ENCODE data around the gene MROH9. TPM values are rescaled to one million over a fixed set of nuclear protein-coding genes. Genes with fewer than 3 reads are reported as not detected.

The MROH9 gene
- polyA plus RNA-seq, 3 donors: not detected

GRCh38 chr1:170993151-170993550, 57.8 kb downstream of the MROH9 start:
- Mint-ChIP-seq H3K4me3 (no peak overlapping the region), H3K4me1 (no peaks in the 10 kb centered on the region), H3K9me3 (peaks cover 0 to 11% (median 0%) of the 10 kb centered on the region in 7 donors), H3K27ac (no peak overlapping the region), H3K36me3 (no peaks in the 10 kb centered on the region), H3K27me3 (ENCODE audit: low read depth in 3 of 3) (peaks cover 0 to 3% (median 0%) of the 10 kb centered on the region in 3 donors)
- H3K9ac ChIP-seq (ENCODE audit: insufficient read depth, low read length, poor library complexity, severe bottlenecking): no peak overlapping the region
- H3K27ac ChIP-seq (ENCODE audit: low read depth in 1 of 2, low read length in 2 of 2): no peak overlapping the region
- H3K36me3 ChIP-seq (replicated peaks in 1 of 2; ENCODE audit: control insufficient read depth in 1 of 2, insufficient read depth in 2 of 2, low read length in 2 of 2): no peaks in the 10 kb centered on the region
- H3K27me3 ChIP-seq (ENCODE audit: control insufficient read depth in 2 of 2, insufficient read depth in 2 of 2, low read length in 2 of 2): no peaks in the 10 kb centered on the region
- H3K4me2 ChIP-seq (replicated peaks; ENCODE audit: extremely low read depth, low read length, poor library complexity, severe bottlenecking): no peak overlapping the region
- no peak overlapping the region for H2AFZ ChIP-seq (ENCODE audit: insufficient read depth, low read depth, low read length, poor library complexity, severe bottlenecking)
- no peaks in the 10 kb centered on the region for H3K79me2 ChIP-seq (ENCODE audit: insufficient read depth, low read length)
- TF ChIP-seq CTCF (IDR thresholded peaks at IDR 0.05): no peak
- H3K4me1 ChIP-seq (ENCODE audit: control insufficient read depth in 1 of 2, insufficient read depth in 2 of 2, low read length in 2 of 2): no peaks in the 10 kb centered on the region
- no peaks in the 10 kb centered on the region for H3K9me3 ChIP-seq (replicated peaks in 1 of 2; ENCODE audit: control insufficient read depth in 1 of 2, insufficient read depth in 1 of 2, low read length in 2 of 2)
- no peaks in the 10 kb centered on the region for H4K20me1 ChIP-seq (ENCODE audit: insufficient read depth, low read length)
- no peak for DNase-seq
- H3K4me3 ChIP-seq (replicated peaks in 1 of 3; ENCODE audit: low read depth in 2 of 3, low read length in 3 of 3): no peak overlapping the region
- intact Hi-C loops (cut with micrococcal nuclease): no loop called here

- peaks cover 0 to 2% (median 0%) of the 10 kb centered on the region in 3 donors for H3K27me3 Mint-ChIP-seq (ENCODE audit: low read depth in 3 of 3)
- H3K36me3 ChIP-seq (replicated peaks in 1 of 2; ENCODE audit: control insufficient read depth in 1 of 2, insufficient read depth in 2 of 2, low read length in 2 of 2): no peaks in the 10 kb centered on the region
Measured at GRCh38 chr1:170993717-170994116, 58.4 kb downstream of the MROH9 start.

More at GRCh38 chr1:170993717-170994116, 58.4 kb downstream of the MROH9 start:
- H3K4me1 ChIP-seq (ENCODE audit: control insufficient read depth in 1 of 2, insufficient read depth in 2 of 2, low read length in 2 of 2): no peaks in the 10 kb centered on the region
- no peaks in the 10 kb centered on the region for H3K27me3 ChIP-seq (ENCODE audit: control insufficient read depth in 2 of 2, insufficient read depth in 2 of 2, low read length in 2 of 2)
- DNase-seq: no peak
- no peak overlapping the region for H3K27ac ChIP-seq (ENCODE audit: low read depth in 1 of 2, low read length in 2 of 2)
- H3K27ac Mint-ChIP-seq: no peak overlapping the region
- H3K4me3 ChIP-seq (replicated peaks in 1 of 3; ENCODE audit: low read depth in 2 of 3, low read length in 3 of 3): no peak overlapping the region
- H3K36me3 Mint-ChIP-seq: no peaks in the 10 kb centered on the region
- H3K9me3 Mint-ChIP-seq: peaks cover 0 to 11% (median 0%) of the 10 kb centered on the region in 7 donors
- no peak overlapping the region for H3K4me2 ChIP-seq (replicated peaks; ENCODE audit: extremely low read depth, low read length, poor library complexity, severe bottlenecking)
- no CpG with 5 or more reads among the region's 1 CpG for WGBS (ENCODE audit: insufficient coverage)
- H3K79me2 ChIP-seq (ENCODE audit: insufficient read depth, low read length): no peaks in the 10 kb centered on the region
- H2AFZ ChIP-seq (ENCODE audit: insufficient read depth, low read depth, low read length, poor library complexity, severe bottlenecking): no peak overlapping the region
- no peak for TF ChIP-seq CTCF (IDR thresholded peaks at IDR 0.05)
- intact Hi-C loops (cut with micrococcal nuclease): no loop called here
- no peaks in the 10 kb centered on the region for H3K9me3 ChIP-seq (replicated peaks in 1 of 2; ENCODE audit: control insufficient read depth in 1 of 2, insufficient read depth in 1 of 2, low read length in 2 of 2)
- H4K20me1 ChIP-seq (ENCODE audit: insufficient read depth, low read length): no peaks in the 10 kb centered on the region
- no peaks in the 10 kb centered on the region for H3K4me1 Mint-ChIP-seq
- no peak overlapping the region for H3K4me3 Mint-ChIP-seq
- H3K9ac ChIP-seq (ENCODE audit: insufficient read depth, low read length, poor library complexity, severe bottlenecking): no peak overlapping the region
